Renal cortex interstitium (tissue), 11 donors: Measurements from ENCODE around the gene PMP22. TPM values are rescaled to one million over a fixed set of nuclear protein-coding genes. Genes with fewer than 3 reads are reported as not detected.

Experiments used
- DNase-seq, 11 donors: peaks; one replicate each; pipeline ENCODE4 v3.0.0-alpha.2; 2013; ENCODE audit warnings: low read depth in 9 of 11, low spot score in 4 of 11; ENCODE audit errors: extremely low read depth in 1 of 11
- polyA plus RNA-seq, 3 donors: library from polyadenylated mRNA; unstranded; fragments of 120-200 nt; gene quantifications; one replicate each; pipeline ENCODE4 v1.2.1, GENCODE V29; 2013; ENCODE audit not compliant: insufficient read length in 3 of 3

The PMP22 gene
- polyA plus RNA-seq, 3 donors: 58.1 to 71.7 (median 62.3) TPM

DNA sequence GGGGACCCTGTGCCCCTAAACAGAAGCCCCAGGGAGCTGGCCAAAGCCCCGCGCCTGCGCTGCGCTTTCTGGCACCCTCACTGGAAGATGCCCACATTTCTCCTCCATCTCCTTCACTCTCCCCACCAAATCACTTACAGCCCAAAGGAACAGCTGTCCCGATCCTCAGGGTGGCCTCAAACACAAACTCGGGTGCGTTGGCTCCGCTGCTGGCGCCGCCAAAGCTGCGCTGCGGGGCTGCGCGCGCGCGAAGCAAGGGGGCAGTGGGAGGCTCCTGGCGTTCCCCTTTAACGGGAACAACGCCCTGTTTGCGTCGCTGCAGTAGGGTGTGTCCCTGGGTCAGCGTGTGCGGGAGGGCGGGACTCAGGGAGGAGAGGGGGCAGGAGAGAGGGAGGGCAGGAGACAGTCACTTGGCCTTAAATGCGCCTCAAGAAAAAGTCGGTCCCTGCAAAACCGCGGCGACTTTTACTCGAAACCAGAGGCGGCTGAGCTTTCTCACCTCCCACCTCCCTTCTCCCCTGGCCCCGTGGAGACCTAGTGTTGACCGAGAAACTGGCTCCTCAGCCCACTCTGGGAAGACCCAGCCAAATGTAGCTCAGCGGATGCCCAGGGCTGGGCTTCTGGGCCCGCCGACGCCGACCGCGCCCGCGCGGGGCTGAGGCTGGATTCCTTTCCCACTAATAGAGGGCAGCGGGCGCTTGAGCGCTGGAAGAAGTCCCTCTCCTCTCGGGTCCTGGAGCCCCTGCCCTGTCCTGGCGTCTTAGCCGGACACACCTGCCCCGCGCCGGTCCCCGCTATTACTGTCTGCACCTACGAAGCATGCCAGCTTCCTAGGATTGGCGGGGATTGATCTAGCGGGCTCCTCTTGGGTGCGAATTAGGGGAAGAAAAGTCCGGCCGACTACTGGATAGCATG, 2.6 kb downstream of the PMP22 start:
- DNase-seq: peak in 8 of 11 donors; percentile 35 to 72 (median 59)

DNA sequence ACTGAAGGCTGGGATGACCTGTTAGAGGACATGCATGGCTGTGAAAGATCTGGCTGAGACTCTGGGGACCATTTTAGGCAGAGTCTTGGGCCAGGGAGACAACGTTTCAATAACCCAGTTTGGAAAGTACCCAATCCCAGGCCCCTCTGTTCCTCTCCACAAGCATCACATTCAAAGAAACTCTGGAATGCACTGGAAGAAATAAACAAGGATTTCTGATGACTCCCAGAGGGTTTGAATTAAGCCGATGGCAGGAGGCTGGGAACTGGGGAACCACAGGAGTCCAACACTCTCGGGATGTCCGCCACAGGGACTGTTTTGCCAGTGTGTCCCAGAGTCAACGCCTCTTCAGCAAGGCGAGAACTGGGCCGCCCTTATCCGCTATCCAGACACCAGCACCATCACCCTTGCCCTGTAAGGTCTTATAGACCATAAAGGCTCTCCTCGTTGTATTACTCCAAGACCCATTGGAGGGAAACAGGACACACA, 3.3 kb downstream of the PMP22 start:
- DNase-seq: peak in 1 of 11 donors; percentile 15

- DNase-seq: peak in 5 of 11 donors; percentile 17 to 38 (median 30)
These were observed 3.8 kb downstream of the PMP22 start for GRCh38 chr17:15261258-15261801.

DNA sequence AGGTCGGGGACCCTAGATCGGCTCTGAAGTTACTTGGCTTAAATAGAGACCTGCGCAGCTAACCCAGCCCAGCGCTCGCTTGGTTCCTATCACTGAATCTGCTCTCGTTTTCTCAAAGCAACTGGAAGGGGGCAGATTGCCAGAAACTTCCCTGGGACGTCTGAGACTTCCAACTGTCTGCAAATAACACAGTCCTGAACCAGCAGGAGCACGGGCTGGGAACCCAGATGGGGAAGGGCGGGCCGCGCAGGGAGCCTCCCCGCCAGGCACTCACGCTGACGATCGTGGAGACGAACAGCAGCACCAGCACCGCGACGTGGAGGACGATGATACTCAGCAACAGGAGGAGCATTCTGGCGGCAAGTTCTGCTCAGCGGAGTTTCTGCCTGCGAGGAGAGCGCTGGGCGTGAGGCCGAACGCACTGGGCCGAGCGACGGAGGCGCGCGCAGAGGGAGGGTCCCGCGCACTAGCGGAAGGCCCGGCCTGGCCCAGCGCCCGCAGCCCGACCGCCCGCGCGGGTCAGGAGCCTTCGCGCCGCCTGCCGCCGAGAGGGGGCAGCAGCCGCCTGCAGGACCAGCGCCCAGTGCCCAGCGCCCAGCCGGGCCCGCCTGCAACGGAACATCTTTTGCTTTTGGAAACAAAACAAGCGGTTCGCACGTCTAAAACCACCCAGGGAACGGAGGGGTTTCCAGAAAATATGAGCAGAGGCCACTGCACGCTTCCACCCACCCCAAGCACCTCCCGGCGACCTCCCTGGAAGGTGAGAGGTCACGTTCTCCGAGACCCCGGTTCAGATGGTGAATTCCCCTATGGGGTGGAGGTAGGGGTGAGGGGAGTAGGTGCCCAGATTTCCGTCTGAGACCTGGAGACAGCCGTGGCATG, 4.5 kb downstream of the PMP22 start:
- DNase-seq: peak; percentile 50 to 86 (median 78)

- DNase-seq: no peak
These were observed 7.2 kb downstream of the PMP22 start for GRCh38 chr17:15257796-15258512.

GRCh38 chr17:15257258-15257788, 7.8 kb downstream of the PMP22 start:
- peak in 8 of 11 donors; percentile 50 to 67 (median 62) for DNase-seq

DNA sequence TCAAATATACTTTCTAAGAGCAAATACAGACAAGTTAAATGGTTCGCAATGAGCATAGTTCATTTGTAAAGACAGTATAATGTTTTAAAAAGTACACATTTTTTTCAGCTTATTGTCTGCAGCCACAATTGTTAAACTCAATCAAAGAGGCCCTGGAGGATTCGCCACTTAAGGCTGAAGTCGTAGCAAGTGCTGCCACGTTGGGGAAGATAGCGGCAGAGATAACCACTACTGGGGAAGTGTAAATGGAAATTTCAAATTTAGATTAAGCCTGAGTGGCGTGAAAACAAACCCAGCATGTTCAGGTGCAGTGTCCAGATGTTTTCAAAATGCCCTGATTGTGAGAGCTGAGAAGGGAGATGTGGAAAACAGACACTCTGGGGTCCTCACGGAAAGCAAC, 8.4 kb downstream of the PMP22 start:
- no peak for DNase-seq

- DNase-seq: no peak
These were observed 9.2 kb downstream of the PMP22 start for GRCh38 chr17:15255713-15256454.

- no peak for DNase-seq
These were observed 14.8 kb downstream of the PMP22 start for GRCh38 chr17:15250135-15250860.

GRCh38 chr17:15249487-15249886, 15.6 kb downstream of the PMP22 start:
- no peak for DNase-seq

DNA sequence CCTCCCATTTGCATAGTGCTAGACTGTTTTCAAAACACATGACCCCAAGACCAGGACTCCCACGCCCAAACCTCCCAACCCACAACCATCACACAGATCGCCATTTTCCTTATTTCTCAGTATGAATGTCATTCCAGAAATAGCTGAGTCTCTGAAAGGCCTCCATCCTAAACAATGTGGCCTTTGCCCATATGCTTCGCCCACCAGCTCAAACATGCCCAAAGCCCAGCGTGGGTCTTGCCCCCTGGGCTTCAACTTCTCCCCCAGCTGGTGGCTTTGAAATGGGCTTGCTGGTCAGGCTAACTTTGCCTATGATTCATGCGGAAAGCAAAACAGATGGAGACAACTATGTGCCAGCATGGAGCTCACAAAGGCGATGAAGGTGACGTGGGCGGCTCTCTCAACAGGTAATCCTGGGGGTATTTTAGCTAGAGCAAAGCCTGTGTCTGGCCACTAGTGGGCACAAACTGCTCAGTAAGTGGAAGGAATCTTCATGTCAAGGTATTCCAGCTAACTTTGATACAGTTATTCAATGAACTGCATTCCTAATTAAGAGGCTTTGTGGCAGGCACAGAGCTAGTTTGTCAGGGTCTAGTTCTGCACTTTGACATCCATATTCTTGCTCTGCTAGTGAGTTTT, 17.1 kb downstream of the PMP22 start:
- no peak for DNase-seq

- DNase-seq: no peak
These were observed 20.1 kb downstream of the PMP22 start for GRCh38 chr17:15245054-15245453.

DNA sequence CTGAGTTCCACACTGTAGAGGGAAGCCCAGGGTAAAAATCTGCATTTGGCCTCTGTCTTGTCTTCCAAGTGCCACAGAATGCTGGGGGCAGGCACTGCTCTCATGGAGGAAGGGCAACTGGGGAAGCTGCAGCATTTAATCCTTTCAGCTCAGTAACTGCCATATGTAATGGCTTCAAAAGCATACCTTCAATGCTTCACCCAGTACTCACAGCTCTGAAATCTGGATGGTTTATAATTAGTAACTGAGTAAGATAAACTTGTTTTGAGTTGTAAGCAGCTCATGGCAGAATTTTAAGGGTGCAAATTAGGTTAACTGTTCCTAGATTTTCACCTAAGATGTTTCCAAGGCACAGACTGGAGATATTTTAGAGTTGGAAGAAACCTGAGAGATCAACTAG, 24.5 kb downstream of the PMP22 start:
- DNase-seq: no peak

- no peak for DNase-seq
These were observed 25.6 kb downstream of the PMP22 start for GRCh38 chr17:15239491-15239890.

DNA sequence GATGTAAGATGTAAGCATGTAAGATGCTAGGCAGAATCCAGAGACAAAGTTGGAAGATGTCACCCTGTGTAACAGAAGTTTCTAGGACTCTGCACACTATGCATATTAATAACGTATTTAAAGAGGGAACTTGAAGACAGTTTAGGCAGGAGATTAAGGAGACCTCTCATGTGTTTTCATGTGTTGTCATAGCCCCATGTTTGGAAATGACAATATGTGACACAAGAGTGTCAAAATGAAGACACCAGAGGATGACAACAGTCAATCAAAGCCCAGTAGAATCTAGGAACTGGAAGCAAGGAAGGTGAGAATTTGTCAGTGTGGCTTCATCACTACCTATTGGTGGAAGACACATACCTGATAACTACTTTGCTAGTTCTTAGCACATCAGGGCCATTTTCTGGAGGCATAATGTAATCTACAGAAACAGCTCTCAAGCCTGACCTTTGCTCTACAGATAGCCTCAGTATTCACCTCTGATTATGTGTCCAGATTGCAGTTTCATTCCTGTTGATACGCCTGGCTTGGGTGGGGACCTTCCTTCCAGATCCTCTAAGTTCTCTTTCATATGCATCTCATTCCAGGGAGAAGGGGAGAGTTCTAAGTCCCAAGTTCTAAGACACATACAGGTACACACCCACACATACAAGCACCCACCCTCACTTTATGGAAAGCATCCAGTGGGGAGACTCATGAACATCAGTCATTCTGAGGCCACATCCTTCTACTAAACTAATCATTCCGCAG, 26.3 kb downstream of the PMP22 start:
- DNase-seq: no peak

GRCh38 chr17:15238057-15238456, 27.1 kb downstream of the PMP22 start:
- no peak for DNase-seq
